HG03103 (cell line): Measurements from ENCODE around the gene PROCA1.

Experiments
- ATAC-seq: cut with Tn5 transposase; IDR thresholded peaks from one replicate; pipeline ENCODE4 v1.9.1; 2021; ENCODE audit warnings: low read depth; ENCODE audit not compliant: unreplicated experiment

The PROCA1 gene

DNA sequence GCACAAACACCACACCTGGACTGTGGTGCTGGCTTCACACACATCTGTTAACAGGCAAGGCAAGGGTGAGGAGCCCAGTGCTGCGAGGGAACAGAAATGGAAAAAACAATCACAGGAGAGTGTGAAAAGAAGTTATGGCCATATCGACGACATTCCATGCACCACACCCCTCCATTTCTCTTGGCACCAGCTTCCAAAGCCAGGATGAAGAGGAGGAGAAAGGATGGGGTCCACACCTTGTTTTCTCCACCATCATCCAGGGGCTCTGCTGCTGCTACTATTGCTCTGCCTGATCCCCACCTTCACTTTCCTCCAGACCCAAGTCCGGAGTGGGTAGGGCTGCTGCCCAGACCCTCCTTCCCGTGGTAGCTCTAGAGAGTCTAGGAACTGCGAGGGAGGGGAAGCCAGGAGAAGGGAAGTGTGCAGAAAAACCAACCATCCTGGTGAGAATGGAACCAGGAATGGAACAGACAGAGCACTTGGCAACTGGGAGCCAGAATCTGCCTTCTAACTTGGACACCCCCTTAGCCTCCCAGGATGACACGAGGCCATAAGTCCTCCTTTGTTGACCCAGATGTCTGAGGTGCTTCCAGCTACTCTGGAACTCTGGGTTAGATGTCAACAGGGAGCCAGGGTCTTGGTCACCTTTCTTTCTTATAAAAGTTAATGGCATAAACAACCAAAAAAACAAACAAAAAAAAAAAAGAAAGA is 1.2 kb upstream of the PROCA1 start:
- no peak for ATAC-seq

DNA sequence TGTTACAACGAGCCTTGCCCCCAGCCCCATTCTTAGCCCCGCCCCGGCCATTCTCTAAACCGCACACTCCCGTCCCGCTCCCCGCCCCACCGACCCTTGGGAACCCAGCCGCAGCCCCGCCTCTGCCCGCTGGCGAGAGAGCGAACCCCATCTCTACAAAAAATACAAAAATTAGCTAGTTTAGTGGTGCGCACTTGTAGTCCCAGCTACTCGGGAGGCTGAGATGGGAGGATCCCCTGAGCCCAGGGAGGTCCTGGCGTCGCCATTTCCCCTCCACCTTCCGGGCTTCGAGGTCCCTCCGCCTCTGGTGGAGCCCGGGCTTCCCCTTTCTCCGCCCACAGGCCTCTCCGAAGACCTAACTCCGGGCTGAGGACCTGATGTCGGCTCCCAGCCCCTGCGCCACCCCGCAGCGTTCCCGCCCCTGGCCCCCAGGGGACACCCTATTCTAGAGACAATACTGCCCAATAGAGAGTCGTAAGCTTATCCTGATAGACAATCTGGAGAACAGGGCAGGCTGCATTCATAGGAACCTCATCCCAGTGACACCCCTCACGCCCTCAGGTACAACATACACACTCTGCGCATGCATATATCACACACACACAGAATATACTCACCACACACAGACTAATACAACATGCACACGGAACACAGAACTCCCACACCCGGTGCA is 480 bp upstream of the PROCA1 start:
- no peak for ATAC-seq

DNA sequence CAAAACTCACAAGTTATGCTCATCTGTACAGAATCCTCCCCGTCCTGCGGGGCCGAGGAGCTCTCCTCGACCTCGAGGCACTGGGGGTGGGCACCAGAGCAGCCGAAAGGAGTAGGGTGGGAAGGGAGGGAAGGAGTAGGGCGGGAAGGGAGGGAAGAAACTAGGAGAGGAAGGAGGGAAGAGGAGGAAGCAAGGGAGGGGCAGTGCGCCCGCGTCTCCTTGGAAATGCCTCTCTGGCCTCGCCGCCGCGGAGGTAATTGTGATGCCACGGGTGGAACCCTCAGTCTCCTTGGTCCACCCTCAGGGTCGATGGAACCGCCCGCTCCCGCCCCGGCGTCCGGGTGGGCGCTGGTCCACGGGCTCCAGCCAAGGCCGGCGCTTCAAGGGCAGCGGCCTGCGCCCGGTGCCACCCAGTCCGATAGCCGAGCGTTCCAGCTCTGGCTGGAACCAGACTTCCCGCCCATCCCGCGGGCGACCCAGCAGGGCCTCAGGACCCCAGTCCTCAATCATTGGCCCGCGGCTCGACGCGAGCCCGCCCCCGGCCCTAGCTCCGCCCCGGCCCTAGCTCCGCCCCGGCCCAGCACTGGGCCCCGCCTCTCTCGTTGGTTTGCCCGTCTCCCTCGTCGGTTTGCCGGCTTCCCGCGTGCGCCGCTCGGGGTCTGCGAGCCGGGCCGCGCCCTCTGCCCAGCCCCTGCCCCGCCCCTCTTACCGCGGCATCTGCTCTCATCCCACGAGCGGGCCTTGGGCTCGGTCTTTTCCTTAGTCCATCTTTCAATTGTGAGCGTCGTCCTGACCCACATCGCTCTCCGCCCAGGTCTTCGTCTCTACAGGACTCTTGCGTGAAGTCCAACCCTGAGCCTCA is 596 bp downstream of the PROCA1 start:
- ATAC-seq = peak; percentile 76

DNA sequence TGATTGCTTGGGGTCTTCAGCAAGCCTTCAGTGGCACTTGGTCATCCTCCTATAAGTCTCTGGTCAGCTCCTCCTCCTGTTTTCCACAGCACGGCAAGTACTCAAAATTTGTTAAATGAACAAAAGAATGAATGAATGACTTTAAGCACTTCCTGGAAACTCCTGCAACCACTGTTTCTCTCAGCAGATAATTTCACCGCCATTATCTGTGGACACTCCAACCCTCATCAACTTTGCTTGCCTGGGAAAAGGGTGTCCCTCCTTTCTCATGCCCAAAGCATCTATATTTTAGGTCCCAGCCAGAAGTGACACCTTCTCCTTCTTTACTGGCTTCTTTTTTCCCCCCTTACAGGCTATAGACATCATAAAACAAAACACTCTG is 4.4 kb downstream of the PROCA1 start:
- no peak for ATAC-seq

DNA sequence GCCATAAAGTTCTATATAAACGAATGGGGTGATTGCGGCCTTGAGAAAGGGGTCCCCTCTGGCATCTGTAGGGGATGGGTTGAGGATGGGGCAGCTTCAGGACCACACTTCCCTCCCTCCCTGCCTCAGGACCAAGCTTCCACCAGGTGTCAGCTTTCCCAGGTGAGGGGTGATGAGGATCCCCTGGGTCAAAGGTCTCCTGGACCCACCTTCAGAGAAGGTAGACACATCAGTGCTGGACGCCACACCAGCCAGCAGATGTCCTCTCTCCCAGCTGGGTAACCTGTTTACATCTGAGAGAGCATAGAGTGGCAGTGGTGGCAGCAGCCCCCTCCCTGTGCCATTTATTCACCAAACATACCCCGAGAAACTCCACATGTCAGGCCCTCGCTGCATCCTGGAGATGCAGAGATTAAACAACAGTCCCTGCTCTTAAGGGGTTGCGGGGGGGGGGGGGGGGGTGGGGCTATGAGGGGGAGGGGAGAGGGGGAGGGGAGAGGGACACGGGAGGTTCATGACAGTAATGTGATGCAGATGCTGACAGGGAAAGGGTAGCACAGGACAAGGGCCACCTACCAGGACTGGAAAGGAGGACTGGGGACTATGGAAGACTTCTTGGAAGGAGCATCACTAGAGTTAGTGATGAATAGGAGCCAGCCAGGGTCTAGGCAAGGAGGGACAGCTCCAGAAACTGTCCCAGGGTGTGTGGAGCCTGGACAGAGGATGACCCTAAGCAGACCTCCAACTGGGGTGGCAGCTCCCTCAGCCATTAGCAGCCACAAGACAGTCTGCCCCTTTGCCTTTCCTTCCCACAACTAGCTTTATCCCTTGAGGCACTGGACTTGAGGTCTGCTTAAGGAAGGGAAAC is 5.0 kb downstream of the PROCA1 start:
- ATAC-seq = no peak

DNA sequence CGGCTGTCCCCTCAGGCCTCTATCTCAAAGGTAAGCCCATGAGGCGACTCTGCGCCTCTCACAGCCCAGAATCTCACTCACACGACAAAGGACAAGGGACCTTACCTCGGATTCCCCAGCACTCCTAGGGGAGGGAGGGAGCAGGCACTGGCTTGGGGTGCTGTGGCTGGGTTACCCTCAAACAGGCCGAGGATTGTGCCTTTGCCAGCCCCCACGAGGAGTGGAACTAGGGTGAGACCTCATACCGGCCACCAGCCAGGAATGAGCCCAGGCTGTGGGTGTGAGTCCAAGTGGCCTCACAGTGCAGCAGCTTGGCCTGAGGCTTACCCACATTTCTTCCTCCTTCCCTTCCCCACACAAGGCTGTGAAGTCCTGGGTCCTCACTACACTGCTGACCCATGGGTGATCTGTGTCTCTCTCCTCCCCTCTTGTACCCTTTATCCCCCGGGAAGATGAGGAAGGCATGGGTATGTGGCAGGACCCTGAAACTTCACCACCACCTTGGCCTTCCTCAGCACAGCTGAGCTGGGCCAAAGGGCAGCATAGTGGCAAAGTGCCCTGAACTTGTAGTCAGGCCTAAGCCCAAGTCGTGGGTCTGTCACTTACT is 5.9 kb downstream of the PROCA1 start:
- ATAC-seq = no peak

DNA sequence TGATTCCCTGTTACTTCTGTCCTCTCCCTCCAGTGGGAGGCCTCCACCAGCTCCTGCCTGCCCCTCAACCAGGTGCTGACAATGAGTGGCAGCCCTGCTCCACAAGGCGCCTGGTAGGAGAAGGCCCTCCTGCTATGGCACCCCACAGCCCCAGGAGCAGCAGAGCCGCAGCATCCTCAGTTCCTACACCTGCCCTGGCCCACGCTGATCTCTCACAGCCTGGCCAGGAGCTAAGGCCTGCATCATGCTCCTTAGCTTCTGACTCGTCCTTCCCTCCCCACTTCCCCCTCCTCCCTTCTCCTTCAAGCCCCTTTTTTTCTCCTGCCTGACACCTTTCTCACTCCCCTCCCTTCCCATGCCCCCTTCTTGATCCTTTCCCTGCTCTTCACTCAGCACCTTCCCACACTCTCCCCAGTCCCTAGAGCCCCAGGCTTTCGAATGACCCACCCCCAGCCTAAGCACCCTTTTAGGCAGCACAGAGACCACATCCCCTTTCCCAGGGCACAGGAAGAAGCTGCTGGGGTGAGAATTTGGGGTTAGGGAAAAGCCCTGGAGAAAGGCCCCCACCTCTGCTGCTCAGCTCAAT is 6.5 kb downstream of the PROCA1 start:
- ATAC-seq = no peak

DNA sequence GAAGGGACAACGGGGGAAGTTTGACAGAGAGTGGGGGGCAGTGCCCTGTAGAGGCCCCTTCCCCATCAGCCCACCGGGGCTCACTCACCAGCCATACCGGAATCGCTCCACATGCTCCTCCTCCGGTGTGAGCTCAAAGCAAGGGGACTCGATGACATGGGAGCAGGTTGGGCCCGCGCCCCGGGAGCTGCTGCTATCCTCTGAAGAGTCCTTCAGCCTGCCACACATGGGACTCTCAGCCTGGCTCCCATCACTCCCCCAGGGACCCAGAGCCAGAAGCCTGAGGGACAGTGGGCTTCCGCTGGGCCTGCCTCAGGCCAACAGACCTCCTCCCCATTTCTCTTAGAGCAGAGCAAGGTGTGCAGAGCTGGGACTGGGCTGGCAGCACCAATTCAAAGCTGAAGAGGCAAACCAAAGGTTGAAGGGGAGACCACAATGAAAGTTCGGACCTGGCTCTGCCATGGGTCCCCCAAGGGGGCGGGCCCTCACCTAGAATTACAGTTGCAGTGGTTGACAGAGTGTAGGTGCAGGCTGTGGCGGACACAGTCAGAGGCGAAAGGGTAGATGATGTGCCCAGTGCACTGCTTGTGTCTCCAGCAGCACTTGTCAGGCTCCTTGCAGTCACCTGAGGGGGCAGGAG is 7.3 kb downstream of the PROCA1 start:
- ATAC-seq = no peak

DNA sequence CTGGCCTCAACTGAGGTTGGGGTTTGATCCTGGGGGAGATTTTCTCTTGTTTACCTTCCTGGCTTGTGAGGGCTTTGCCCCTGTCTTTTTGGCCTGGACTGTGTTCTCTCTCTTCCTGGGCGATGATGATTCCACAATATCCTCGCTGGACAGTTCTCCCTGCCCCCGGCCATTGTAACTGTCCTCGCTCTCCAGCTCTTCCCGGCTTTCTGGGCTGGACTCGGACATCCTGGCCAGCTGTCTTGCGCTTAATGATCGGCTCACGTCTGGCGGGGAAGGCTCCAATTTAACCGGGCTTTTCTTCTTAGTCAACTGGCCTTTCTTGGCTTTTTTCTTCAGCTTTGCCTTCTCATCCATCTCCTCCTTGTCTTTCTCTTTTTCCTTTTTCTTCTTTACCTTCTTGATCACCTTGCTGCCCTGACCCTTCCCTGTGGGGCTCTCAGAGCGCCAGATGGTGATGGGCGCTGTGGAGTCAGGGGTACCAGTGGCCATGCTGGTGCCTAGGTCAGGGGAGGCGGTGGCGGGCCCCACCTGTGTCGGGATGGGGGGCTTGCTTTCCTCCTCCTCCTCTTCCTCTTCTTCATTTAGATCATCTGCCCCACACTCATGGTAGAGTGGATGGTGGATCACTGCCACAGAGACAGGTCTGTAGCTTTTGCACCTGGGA is 8.0 kb downstream of the PROCA1 start:
- no peak for ATAC-seq

DNA sequence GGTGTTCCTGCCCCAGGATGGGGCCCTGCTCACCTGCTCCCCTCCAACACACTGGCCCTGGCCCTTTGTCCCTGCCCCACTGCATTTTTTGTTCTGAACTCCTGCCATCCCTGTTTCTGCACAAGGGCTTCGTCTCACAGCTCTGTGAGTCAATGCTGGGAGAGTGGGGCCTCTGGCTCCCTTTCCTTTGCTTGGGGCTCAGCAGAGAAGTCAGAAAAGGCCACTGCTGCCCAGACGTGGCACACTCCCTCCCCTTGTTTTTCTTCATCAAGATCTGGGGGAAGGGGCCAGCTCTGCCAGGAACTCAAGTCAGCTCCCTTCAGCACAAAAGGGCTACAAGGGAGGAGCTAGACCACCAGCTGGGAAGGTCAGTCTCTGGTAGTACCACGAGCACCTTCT is 8.9 kb downstream of the PROCA1 start:
- no peak for ATAC-seq

DNA sequence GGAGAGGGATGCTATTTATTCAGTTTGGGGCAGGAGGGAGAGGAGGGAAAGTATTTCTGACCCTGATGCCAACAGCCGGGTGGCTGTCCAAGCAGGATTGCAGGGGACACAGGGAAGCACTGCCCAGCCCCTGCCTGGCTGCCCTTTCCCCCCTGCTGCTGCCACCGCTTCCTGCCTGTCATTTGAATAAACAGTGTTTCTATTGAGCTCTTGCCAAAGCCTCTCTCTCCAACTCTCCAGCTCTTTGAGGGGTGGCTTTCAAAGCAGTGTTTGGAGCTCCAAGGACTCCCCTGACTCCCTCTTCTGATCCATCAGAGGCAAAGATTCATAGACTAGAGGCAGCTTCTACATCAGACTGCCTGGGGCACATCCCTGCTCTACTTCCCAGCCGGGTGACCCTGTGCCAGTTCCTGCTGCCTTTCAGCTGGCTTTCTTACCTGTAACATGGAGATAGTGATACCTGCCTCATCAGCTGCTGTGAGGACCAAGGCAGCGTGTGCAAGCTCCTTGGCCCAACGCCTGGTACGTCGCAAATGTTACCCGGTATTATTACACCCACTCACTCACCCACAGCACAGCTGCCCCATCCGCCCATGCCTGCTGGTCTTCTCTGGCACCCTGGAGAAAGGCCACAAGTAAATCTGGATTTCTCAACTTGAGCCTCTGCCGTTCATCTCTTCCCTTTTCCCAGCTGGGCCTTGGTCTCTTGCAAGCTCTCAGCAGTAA is 9.5 kb downstream of the PROCA1 start:
- no peak for ATAC-seq

DNA sequence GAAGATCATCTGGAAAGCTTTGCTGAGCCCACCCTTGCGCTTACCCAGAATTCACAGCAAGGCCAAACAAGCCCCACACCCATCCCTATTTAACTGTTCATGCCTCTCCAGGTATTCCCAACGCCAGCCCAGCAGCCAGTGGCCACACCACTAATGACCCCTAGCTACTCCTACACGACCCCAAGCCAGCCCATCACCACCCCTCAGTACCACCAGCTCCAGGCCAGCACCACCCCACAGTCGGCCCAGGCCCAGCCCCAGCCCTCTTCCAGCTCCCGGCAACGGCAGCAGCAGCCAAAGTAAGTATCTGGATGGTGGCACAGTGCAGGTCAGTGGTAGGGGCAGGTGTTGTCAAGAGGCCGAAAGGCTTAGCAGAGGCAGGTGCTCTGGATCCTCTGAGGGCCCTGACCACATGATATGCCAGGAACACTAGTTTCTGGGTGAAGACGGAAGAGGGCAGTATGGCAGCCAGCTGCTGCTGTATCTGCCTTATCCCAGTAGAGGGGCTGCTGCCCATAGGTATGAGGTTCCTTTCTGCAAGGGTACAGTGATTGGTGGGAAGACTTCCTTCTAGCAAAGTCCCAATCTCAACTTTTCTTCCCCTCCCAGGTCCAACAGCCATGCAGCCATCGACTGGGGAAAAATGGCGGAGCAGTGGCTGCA is 10.7 kb downstream of the PROCA1 start:
- ATAC-seq = no peak

DNA sequence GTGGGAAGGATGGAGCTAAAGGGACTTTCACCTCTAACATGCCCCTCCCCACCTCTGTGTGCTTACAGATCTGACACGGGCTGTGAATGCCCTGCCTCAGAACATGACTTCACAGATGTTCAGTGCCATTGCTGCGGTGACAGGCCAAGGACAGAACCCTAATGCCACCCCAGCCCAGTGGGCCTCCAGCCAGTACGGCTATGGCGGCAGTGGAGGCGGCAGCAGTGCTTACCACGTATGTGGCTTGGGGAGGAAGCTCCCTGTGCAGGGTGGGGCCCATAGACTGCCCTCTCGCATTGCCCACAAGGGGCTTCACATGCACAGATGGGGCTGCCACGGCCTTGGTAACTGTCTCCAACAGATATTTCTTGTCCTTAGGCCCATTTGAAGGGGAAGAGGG is 11.4 kb downstream of the PROCA1 start:
- ATAC-seq = no peak

DNA sequence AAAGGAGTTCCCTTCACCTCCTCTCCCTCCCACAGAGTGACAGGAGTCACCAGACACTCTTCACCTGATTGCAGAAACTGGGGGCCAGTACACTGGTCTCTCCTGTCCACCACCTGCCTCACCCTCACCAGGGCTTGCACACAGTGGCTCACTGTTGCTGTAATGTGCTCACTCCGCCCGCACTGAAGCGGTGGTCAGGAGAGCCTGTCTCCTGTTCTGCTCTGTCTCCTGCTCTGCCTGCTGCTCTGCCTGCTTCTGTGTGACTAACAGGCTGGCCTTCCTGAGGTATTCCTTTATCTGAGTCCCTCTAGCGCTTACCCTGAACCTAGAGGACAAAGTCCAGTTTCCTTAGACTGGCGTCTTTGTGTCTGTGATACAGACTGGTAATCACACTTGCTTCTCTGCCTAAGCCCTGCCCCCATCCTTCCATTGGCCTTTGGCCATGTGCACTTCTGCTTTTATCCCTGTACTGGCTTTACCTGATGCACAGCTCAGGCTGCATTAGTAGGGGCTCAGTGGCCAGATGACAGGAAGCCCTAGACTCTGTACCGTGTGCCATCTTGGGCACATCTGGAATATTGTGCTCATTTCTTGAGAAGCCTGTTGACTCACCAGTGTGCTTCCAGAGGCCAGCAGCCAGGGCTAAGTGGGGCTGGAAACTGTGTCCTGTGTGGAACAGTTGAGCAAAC is 13.3 kb downstream of the PROCA1 start:
- no peak for ATAC-seq

DNA sequence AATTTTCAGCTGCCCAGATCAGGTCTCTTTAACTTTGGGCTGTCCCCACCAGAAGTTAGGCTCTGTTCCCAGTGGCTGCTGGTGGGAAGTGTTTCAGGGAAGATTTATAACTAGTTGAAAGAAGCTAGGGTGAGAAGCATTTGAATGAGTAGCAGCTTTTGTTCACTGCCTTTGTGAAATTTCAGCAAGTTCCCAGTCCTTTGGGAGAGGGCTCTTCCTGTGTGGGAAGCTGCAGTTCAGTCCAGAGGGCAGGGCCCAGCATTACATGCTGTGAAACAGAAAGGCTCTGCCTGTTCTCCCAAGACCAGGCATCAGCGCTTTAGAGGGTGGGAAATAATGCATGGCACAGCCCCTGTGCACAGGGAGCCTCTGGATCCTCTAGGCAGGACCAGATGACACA is 17.8 kb downstream of the PROCA1 start:
- no peak for ATAC-seq

DNA sequence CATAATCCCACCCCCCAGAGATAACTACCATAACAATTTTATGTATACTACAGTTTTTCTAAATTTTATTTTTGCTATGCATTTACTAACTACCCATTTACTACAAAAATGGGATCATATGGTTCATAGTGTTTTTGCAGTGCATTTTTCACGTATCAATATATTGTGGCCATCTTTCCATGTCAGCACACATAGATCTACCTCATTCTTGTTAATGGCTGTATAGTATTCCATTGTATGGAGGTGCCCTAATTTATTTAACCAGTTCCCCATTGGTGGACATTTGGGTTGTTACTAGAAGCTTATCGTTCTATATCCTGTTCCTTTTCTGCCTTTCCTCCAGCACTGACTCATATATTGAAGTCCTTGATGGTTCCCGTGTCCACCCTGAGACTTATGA is 22.7 kb downstream of the PROCA1 start:
- ATAC-seq = no peak

DNA sequence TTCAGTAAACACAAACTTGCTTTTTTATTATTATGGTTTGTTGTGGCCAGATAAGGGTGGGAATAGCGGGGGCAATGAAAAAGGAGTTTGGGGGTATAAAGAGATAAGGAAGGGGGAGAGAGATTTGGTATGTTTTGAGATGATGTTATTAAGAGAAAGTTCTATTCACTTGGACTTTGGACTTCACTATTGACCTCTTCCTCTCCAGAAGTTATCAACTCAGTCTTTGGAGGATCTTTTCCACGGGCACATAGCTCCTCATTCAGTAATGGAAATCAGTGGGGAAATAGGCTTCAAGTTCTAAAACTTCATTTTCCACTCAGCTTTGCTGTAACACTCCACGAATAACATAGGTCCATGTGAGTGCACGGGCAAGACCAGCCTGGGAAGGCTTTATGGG is 23.2 kb downstream of the PROCA1 start:
- ATAC-seq = no peak
